GM19438 (cell line): ENCODE measurements around the gene SFSWAP.
A peak's percentile ranks its signal among the peaks of the same experiment; 100 is the strongest.
"Not testable (repeated sequence)": the region's sequence is repeated elsewhere in the genome, so short reads cannot be mapped to it uniquely, and the experiment has no call there.

Source experiments
- ATAC-seq: cut with Tn5 transposase; IDR thresholded peaks from one replicate; pipeline ENCODE4 v1.9.1; 2021; ENCODE audit warnings: low read depth; ENCODE audit not compliant: unreplicated experiment

Gene SFSWAP

DNA sequence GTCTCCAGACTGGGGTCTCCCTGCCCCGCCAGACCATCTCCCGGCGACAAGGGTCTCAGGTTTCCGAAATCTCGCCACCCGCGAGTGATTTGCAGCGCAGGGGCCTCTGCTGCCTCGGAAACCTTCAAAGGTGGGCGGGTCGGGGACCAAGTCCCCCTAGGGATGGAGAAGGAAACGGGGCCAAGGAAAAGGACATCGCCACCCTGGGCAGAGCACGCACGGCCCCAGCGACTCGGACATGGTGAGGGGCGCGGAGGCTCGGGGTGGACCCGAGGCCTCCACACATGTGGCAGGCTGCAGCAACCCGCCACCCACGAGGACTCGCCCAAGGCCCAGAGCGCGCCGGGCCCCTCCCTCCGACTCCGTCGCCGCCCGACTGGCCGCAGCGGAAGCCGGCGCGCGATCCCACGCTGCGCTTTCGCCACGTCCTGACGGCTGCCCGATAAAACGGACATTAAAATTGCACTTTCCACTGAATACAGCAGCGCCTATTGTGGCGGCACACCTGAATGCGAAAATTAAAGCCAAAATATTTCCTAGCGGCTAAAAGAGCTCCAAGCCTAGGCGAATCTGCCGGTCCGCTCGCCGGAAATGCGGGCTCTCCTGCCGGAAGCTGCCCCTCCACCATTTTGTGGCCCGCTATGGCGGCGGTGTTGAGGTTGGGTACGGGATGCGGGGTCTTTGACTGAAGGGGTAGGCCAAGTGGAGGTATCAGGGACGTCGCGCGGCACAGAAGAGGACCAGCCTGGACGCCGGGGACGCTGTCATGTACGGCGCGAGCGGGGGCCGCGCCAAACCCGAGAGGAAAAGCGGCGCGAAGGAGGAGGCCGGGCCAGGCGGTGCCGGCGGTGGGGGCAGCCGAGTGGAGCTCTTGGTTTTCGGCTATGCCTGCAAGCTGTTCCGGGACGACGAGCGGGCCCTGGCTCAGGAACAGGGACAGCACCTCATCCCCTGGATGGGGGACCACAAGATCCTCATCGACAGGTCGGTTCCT is at the start of gene SFSWAP:
SFSWAP (plus strand) TSS at position 627 of the 994 bp plus-strand sequence; CDS start at position 767, 140 bp downstream.
- peak; percentile 93 for ATAC-seq

GRCh38 chr12:131661170-131661985 is 49.5 kb upstream of the SFSWAP start:
- ATAC-seq, result not testable (repeated sequence)

GRCh38 chr12:131661986-131662288 is 49.0 kb upstream of the SFSWAP start:
- not testable (repeated sequence) for ATAC-seq

DNA sequence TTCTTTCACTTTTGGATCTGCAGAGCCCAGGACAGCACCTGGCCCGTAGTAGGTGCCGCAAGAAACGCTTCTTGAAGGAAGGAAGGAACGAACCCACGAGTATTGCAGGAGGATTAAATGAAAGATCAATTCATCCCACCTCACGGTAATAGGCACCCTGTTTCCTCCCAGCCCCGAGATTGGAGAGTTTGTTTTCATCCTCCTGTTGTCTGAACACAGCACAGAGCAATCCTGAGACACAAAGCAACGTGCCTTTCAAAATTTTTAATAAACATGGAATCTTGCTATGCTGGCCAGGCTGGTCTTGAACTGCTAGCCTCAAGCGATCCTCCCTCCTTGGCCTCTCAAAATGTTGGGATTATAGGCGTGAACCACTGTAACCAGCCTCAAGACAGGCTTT is 48.5 kb upstream of the SFSWAP start:
- not testable (repeated sequence) for ATAC-seq

- not testable (repeated sequence) for ATAC-seq
Measured at GRCh38 chr12:131665666-131666065, 45.2 kb upstream of the SFSWAP start.

GRCh38 chr12:131666486-131666885 is 44.4 kb upstream of the SFSWAP start:
- not testable (repeated sequence) for ATAC-seq

DNA sequence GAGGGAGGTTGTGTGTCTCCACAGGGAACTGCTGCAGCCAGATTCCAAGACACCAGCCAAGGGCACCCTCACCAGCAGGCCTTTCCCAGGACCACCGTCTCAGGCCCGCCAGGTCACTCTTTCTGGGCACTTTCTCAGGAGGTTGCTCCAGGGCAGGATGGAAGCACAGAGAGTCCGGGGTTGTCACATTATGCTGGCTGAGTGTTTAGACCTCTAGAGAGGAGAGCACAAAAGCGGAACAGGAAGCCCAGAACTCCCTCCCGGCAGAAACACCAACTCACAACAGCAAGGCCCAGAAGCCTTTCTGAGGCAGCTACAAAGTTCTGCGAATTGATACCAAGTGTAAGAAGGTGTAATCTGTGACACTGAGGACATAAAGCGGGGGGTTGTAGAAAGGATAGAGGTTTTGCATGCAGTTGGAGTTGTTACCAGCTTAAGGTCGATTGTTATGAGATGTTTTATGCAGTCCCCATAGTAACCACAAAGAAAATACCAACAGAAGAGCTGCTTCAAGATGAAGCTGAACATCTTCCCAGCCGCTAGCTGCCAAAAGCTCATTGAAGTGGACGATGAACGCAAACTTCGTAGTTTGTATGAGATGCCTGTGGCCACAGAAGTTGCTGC is 43.8 kb upstream of the SFSWAP start:
- ATAC-seq, result not testable (repeated sequence)

DNA sequence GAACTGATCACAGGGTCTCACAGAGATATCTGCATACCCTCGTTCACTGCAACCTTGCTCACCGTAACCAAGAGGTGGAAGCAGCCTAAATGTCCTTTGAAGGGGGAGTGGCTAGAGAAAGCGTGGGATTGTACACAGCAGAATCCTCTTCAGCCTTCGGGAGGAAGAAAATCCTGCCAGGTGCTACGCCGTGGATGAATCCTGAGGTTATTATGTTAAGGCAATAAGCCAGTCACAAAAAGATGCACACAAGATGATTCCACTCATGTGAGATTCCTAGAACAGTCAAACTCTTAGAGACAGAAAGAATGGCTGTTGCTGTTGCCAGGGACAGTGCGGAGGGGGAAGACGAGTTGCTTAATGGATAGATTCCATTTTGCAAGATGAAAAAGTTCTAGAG is 39.6 kb upstream of the SFSWAP start:
- no peak for ATAC-seq

DNA sequence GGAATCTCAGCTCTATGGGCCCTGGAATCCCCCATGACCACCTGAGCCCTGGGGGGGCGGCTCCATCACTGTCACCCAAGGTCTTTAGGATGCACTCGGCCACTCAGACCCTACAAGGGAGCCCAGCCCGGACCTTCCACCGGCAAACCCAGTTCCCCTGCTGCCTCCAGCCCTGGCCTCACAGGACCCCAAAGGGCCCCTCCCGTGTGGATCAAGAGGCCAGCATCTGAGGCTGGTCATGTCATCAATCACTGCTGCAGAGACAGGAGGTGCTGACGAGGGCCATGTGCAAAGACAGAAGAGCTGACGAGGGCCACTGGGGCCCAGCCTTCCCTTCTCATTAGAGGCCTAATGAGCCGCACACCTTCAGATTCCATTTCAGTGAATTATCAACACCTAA is 39.0 kb upstream of the SFSWAP start:
- ATAC-seq, result no peak

GRCh38 chr12:131672311-131672940 is 38.5 kb upstream of the SFSWAP start:
- no peak for ATAC-seq

- no peak for ATAC-seq
Measured at GRCh38 chr12:131672941-131673887, 37.7 kb upstream of the SFSWAP start.

DNA sequence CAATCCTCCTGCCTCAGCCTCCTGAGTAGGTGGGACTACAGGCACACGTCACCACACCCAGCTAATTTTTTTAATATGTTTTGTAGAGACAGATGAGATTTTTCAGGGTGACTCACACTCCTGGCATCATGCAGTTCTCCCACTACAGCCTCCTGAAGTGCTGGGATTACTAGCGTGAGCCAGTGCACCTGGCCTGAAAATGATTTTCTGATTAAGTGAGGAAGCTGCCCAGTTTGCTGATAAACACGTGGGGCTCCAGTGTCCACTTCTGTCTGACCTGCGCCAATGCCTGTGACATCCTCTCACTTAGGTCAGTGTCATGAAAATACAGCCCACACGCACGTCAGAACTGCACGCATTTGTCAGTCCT is 37.0 kb upstream of the SFSWAP start:
- no peak for ATAC-seq

DNA sequence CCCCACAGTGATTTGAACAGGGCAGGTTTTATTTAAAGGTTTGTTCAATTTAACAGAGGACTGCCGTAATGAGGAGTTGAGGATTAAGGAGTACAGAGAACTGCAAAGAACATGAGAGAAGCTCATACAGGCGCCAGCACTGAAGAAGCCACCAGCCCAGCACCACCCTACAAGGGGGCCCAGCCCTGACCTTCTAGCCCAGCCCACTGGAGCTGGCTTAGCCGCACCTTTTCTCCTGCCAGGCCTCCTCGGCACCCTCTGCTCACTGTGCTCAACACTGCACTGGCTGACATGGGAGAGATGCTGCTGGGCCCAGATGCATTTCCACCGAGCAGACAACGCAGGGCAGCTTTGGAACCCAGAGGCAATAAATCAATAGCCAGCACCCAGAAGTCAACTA is 36.5 kb upstream of the SFSWAP start:
- no peak for ATAC-seq

DNA sequence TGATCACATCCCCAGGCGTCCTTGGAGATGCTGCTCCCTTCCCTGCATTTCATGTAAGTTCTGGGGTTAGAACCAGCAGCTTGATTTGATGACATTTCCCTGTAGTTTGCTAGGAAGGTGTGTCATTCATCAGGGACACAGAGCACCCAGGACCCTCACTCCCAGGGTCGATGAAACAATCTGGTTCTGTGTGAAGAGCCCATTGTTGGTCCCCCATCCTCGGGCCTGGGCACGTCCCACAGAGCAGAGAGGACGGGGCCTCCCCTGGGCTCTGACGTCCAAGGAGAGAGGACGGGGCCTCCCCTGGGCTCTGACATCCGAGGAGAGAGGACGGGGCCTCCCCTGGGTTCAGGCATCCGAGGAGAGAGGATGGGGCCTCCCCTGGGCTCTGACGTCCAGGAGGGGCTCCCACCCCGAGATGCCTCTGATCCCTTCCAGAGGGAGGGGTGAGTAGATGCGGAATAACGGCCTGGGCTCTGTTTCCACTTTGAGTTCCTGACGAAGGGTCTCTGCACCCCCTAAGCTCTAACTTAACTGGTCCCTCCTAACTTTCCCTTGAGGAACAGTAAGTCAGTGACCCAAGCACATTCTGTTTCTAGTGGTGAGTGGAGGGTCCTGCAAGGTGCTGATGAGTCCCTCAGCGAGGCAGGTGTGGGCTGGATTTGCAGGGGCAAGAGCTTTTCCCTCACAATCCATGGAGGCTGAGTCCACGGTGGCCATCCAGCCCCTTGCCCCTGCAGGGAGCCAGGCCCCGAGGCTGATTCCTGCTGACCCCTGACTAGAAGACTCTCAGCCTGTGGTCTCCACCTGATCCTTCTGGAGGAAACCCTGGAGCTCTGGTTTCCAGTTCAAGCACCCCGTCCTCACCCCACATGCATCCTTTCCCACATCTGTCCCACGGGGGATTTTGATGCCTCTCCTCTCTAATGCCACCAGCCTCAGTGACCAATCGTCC is 35.5 kb upstream of the SFSWAP start:
- no peak for ATAC-seq

DNA sequence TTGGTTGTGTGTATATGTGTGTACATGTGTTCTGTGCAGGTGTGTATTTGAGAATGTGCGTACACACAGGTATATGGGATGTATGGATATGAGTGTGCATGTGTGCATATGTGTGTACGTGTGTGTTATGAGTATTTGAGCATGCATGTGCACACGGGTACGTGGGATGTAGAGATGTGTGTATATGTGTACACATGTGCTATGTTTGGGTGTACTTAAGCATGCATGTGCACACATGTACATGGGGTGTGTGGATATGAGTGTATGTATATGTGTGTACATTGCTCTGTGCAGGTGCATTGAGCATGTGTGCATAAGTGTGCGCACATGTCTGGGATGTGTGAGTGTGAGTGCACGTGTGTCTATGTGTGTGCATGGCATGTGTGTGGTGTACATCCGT is 34.3 kb upstream of the SFSWAP start:
- ATAC-seq, result no peak

DNA sequence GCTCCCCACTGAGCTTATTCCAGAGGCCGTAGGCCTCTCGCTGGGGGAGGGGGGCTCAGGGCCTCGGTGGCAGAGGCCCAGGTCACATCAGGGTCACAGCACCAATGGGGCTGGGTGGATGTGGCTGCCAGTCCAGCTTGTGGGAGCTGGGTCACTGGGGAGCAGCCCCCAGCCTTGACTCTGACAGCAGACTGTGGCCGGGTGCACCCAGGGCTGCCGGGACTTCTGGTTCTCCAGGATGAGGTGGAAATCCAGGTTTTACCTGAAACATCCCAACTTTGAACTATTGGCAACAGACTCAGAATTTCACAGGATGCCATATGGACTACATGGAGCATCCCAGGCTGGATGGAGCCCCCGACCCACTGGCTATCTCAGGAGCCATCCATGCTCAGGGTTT is 33.8 kb upstream of the SFSWAP start:
- not testable (repeated sequence) for ATAC-seq

DNA sequence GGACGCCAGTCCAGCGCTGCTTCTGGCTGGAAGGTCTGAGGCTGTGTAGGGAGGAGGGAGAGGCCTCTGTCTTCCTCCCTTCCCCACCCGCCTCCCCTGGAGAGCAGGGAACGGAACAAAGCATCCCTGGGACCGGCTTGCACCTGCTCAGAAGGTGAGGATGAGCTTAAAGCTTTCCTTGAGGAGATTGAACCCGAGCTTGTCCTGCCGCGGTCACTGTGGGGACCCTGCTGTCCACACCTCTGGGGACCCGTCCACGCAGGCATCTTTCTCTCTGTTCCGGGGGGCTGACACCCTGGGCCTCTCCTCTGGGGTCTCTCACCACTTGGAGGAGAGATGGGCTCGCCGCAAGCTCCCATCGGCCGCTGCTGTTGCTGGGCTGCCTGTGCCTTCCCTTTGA is 33.2 kb upstream of the SFSWAP start:
- ATAC-seq, result no peak

- not testable (repeated sequence) for ATAC-seq
Measured at GRCh38 chr12:131678389-131679181, 32.3 kb upstream of the SFSWAP start.
